Measurements from ENCODE around the gene OR6B1. TPM values are rescaled to one million over a fixed set of nuclear protein-coding genes. Genes with fewer than 3 reads are reported as not detected.

OR6B1 gene
- total RNA-seq = not detected

GRCh38 chr7:144000020-144000419, at the start of gene OR6B1:
OR6B1 (plus strand) TSS chr7:144000320; CDS start chr7:144003997, 3,677 bp downstream.

GRCh38 chr7:143954544-143954943, 45.6 kb upstream of the OR6B1 start, which contains the start of gene OR2F1:
OR2F1 (plus strand) TSS chr7:143954844; CDS start chr7:143959971, 5,127 bp downstream.

GRCh38 chr7:144048648-144049047, 48.5 kb downstream of the OR6B1 start, which contains the start of gene OR2A5:
OR2A5 (plus strand) TSS chr7:144048948; CDS start chr7:144050402, 1,454 bp downstream.

Other genes with a start within 250 kb of the OR6B1 start
- 1 to 10 TPM; 1.8 TPM for gene CTAGE6, start 242.6 kb upstream of the OR6B1 start, total RNA-seq
- 10 to 100 TPM; 15.3 to 16.2 TPM for gene TCAF1, start 98.1 kb upstream of the OR6B1 start, total RNA-seq
- gene OR2F2, start 65.1 kb upstream of the OR6B1 start, total RNA-seq = not detected
- not detected for gene OR2F1, start 45.5 kb upstream of the OR6B1 start, total RNA-seq
- gene OR2A5, start 48.6 kb downstream of the OR6B1 start, total RNA-seq = not detected
- gene OR2A25, start 69.5 kb downstream of the OR6B1 start, total RNA-seq = not detected
- gene OR2A12, start 86.0 kb downstream of the OR6B1 start, total RNA-seq = not detected
- gene OR2A2, start 109.3 kb downstream of the OR6B1 start, total RNA-seq = not detected
- gene OR2A14, start 122.9 kb downstream of the OR6B1 start, total RNA-seq = not detected
- 1 to 10 TPM; 3.5 to 4.5 TPM for gene CTAGE4, start 183.1 kb downstream of the OR6B1 start, total RNA-seq
- gene ARHGEF35, start 195.5 kb downstream of the OR6B1 start, total RNA-seq = 1 to 10 TPM; 7.2 to 7.7 TPM
- gene OR2A42, start 239.3 kb downstream of the OR6B1 start, total RNA-seq = under 1 TPM in 1 of 2 experiments, not detected in 1; 0.10 TPM

Data from activated naive CD4-positive, alpha-beta T cell treated with anti-CD3 and anti-CD28 coated beads, Interleukin-2, amount 10 ng/mL, durations not matched to agents 5 hours and 36 hours (primary cell).